RWPE2 (cell line): ENCODE data around the gene RAPGEF2.

ENCODE experiments used
- ATAC-seq: fragments of 200-7000 bp; cut with Tn5 transposase; 3 replicates; pipeline ENCODE4 v1.9.1; 2021; ENCODE audit warnings: low read depth
- DNase-seq: peaks from one replicate; pipeline ENCODE4 v3.0.0-alpha.2; 2020; ENCODE audit warnings: low spot score
- H3K27ac ChIP-seq: fragments of 450-650 bp; 2 replicates; pipeline ENCODE4 v1.5.1; 2017; ENCODE audit warnings: mild to moderate bottlenecking; ENCODE audit not compliant: poor library complexity, severe bottlenecking
- H3K27me3 ChIP-seq: fragments of 250-450 bp; sonication (Bioruptor Pico); 2 replicates; pipeline ENCODE4 v1.5.1; 2021; ENCODE audit warnings: mild to moderate bottlenecking, moderate library complexity; ENCODE audit not compliant: insufficient read depth, poor library complexity, severe bottlenecking
- H3K36me3 ChIP-seq: fragments of 250-450 bp; sonication (Bioruptor Pico); 2 replicates; pipeline ENCODE4 v1.5.1; 2020; ENCODE audit warnings: low read depth, mild to moderate bottlenecking, moderate library complexity
- H3K4me1 ChIP-seq: fragments of 250-450 bp; sonication (Bioruptor Pico); 2 replicates; pipeline ENCODE4 v1.5.1; 2021; ENCODE audit warnings: mild to moderate bottlenecking, moderate library complexity; ENCODE audit not compliant: insufficient read depth, poor library complexity, severe bottlenecking
- H3K4me3 ChIP-seq: fragments of 250-450 bp; sonication (Bioruptor Pico); 2 replicates; pipeline ENCODE4 v1.5.1; 2021; ENCODE audit warnings: mild to moderate bottlenecking, moderate library complexity; ENCODE audit not compliant: severe bottlenecking
- H3K9me3 ChIP-seq: fragments of 250-450 bp; sonication (Bioruptor Pico); 2 replicates; pipeline ENCODE4 v1.5.1; 2021; ENCODE audit warnings: mild to moderate bottlenecking, moderate library complexity; ENCODE audit not compliant: severe bottlenecking
- TF ChIP-seq, protein P1 (sequence below): fragments of 450-650 bp; IDR thresholded peaks from one replicate; pipeline ENCODE4 v1.5.1; 2017; ENCODE audit warnings: mild to moderate bottlenecking, moderate library complexity; ENCODE audit not compliant: poor library complexity, severe bottlenecking

Gene RAPGEF2

DNA sequence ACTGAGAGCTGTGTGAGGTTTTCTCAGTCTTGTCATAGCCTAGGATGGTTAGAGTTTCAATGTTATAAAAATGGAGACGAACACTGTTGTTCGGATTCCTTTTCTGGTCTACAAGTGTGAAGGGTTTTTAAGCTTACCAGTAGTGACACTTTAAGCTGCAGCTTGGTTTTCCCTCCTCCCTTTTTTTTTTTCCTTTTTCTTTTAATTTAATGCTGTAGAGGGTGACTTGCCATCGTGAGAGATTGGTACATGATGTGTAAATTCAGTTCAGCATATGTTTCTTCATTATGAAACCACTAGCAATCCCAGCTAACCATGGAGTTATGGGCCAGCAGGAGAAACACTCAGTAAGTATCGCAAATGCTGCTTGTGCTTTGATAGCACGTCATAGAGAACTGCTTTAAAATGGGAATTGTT lies 165.0 kb downstream of the RAPGEF2 start:
- H3K4me1 ChIP-seq: peaks cover 22% of the 10 kb centered on the region
- TF ChIP-seq, protein P1, sequence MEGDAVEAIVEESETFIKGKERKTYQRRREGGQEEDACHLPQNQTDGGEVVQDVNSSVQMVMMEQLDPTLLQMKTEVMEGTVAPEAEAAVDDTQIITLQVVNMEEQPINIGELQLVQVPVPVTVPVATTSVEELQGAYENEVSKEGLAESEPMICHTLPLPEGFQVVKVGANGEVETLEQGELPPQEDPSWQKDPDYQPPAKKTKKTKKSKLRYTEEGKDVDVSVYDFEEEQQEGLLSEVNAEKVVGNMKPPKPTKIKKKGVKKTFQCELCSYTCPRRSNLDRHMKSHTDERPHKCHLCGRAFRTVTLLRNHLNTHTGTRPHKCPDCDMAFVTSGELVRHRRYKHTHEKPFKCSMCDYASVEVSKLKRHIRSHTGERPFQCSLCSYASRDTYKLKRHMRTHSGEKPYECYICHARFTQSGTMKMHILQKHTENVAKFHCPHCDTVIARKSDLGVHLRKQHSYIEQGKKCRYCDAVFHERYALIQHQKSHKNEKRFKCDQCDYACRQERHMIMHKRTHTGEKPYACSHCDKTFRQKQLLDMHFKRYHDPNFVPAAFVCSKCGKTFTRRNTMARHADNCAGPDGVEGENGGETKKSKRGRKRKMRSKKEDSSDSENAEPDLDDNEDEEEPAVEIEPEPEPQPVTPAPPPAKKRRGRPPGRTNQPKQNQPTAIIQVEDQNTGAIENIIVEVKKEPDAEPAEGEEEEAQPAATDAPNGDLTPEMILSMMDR: no peak
- ATAC-seq (no peak), DNase-seq (no peak)
- H3K4me3 ChIP-seq: no peak overlapping the region
- no peaks in the 10 kb centered on the region for H3K27me3 ChIP-seq
- 0 out of 2 replicates have a peak, but pooled peaks cover 5% of the 10 kb centered on the region for H3K36me3 ChIP-seq
- no peaks in the 10 kb centered on the region for H3K9me3 ChIP-seq
- no peak overlapping the region for H3K27ac ChIP-seq

DNA sequence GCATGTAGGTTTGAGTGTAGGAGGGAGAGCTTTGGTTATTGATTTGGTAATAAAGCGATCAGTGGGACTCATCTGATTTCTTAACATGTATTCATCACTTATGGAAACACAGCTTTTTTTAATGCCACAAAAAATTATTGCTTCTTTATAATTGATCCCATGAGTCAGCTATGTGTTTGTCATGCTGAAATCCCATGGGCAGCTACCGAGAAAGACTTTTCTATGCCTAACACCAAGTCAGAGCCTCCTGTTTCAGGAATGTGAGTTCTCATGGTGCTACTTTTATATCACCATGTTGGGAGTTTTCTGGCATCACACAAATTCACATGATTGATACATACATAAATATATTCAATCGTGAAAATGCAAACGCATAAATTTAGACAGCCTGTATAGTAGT lies 165.7 kb downstream of the RAPGEF2 start:
- Histone ChIP-seq H3K4me3 (no peak overlapping the region), H3K4me1 (peaks cover 29% of the 10 kb centered on the region), H3K9me3 (no peaks in the 10 kb centered on the region), H3K27me3 (no peaks in the 10 kb centered on the region), H3K36me3 (0 out of 2 replicates have a peak, but pooled peaks cover 4% of the 10 kb centered on the region), H3K27ac (no peak overlapping the region)
- TF ChIP-seq, protein P1: no peak
- DNase-seq (no peak), ATAC-seq (no peak)

DNA sequence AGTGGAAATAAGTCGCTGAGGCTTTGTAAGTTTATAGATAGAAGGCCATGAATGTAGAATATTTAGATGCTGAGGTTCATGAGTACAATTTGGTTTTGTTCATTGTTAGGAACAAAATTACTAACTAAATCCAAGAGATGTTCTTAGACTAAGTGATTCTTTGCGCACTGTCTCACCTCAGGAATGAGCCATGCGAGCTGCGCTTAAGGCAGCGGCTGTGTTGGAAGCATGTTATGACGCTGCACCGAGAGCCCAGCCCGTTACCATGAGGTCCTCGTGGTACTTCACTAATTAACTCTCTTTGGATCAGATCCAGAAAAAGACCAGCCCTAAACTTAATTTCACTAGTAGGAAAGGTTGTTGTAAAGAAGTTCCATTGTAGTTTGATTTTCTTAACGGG lies 166.2 kb downstream of the RAPGEF2 start:
- TF ChIP-seq, protein P1: no peak
- Histone ChIP-seq H3K27ac (no peak overlapping the region), H3K36me3 (no peaks in the 10 kb centered on the region), H3K4me3 (no peak overlapping the region), H3K9me3 (no peaks in the 10 kb centered on the region), H3K4me1 (peaks cover 35% of the 10 kb centered on the region), H3K27me3 (no peaks in the 10 kb centered on the region)
- ATAC-seq (no peak), DNase-seq (no peak)

DNA sequence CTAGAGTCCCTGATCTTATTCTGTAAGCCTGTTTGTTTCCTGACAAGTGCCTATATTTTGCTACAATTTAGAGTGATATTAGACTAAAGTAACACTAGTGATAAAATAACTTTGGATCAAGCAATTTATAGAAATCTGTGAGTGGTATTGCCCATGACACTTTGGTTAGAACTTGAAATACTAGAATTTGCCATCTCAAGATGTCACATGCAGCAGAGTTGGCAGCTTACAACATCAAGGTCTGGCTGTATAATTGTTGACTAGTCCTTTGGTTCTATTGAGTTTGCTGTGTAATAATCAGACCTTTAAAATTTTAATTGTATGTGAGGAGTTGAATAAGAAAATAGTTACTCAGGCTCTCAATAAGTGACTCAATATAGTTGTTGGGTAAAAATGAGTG lies 167.1 kb downstream of the RAPGEF2 start:
- no peak for DNase-seq
- Histone ChIP-seq H3K27ac (no peak overlapping the region), H3K36me3 (no peaks in the 10 kb centered on the region), H3K9me3 (no peaks in the 10 kb centered on the region), H3K4me1 (peaks cover 43% of the 10 kb centered on the region), H3K27me3 (no peaks in the 10 kb centered on the region), H3K4me3 (no peak overlapping the region)
- TF ChIP-seq, protein P1: no peak
- no peak for ATAC-seq

DNA sequence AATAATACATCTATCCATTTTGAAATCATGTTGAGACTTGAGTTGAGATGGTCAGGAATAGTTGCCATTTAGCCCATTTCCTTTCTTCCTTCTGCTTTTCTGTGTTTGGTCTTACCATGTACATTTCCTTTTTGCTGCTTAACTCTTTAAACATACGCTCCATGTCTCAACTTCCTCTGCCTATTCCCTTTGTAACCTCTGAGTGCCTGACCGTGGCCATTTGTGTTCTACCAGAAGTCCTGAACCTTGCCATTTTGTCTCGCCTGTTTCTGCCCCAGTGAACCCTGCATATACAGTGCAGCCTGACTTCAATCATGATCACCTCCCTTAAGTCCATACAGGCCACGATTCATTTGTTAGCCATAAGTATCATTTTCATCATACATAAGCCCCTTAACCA lies 169.0 kb downstream of the RAPGEF2 start:
- Histone ChIP-seq H3K4me3 (no peak overlapping the region), H3K36me3 (no peaks in the 10 kb centered on the region; the same call in 1 of the 2 replicates), H3K9me3 (peaks cover 1% of the 10 kb centered on the region), H3K27ac (peak overlapping the region; percentile 45), H3K27me3 (no peaks in the 10 kb centered on the region), H3K4me1 (peaks cover 42% of the 10 kb centered on the region)
- DNase-seq (no peak), ATAC-seq (0 out of 3 replicates have a peak, but pooled peaks have one; percentile 19)
- TF ChIP-seq, protein P1: no peak
